H9 (cell line): ENCODE data around the gene DLG2. TPM values are rescaled to one million over a fixed set of nuclear protein-coding genes. Genes with fewer than 3 reads are reported as not detected.

Source experiments
- DNase-seq: peaks from one replicate; pipeline ENCODE4 v3.0.0-alpha.2; 2017
- H2AFZ ChIP-seq: one replicate; pipeline ENCODE4 v1.6.1; 2013; ENCODE audit warnings: mild to moderate bottlenecking, low read length, control low read depth, moderate library complexity
- H2AK5ac ChIP-seq: 2 replicates; pipeline ENCODE4 v1.6.1; 2013; ENCODE audit warnings: low read length, control low read depth, mixed read lengths; ENCODE audit not compliant: insufficient read length
- H2BK120ac ChIP-seq: one replicate; pipeline ENCODE4 v1.6.1; 2013; ENCODE audit warnings: low read depth, mild to moderate bottlenecking, low read length, control low read depth, inconsistent platforms; ENCODE audit not compliant: poor library complexity, severe bottlenecking
- H2BK12ac ChIP-seq: 2 replicates; pipeline ENCODE4 v1.6.1; 2013; ENCODE audit warnings: low read length, control low read depth, mixed read lengths, low read depth; ENCODE audit not compliant: insufficient read length
- H2BK15ac ChIP-seq: 2 replicates; pipeline ENCODE4 v1.6.1; 2013; ENCODE audit warnings: low read depth, low read length, control low read depth
- H2BK20ac ChIP-seq: one replicate; pipeline ENCODE4 v1.6.1; 2013; ENCODE audit warnings: low read depth, mild to moderate bottlenecking, low read length, control low read depth, inconsistent platforms; ENCODE audit not compliant: poor library complexity, severe bottlenecking
- H2BK5ac ChIP-seq: 2 replicates; pipeline ENCODE4 v1.6.1; 2013; ENCODE audit warnings: low read length, control low read depth, mixed read lengths; ENCODE audit not compliant: insufficient read length
- H3K14ac ChIP-seq: 2 replicates; pipeline ENCODE4 v1.6.1; 2013; ENCODE audit warnings: low read length, control low read depth; ENCODE audit not compliant: insufficient read depth
- H3K18ac ChIP-seq: 2 replicates; pipeline ENCODE4 v1.6.1; 2013; ENCODE audit warnings: low read depth, mild to moderate bottlenecking, mixed read lengths, low read length, control low read depth; ENCODE audit not compliant: insufficient read length
- H3K23ac ChIP-seq: 2 replicates; pipeline ENCODE4 v1.6.1; 2013; ENCODE audit warnings: low read length, control low read depth, mixed read lengths, low read depth; ENCODE audit not compliant: insufficient read length
- H3K23me2 ChIP-seq: 2 replicates; pipeline ENCODE4 v1.6.1; 2013; ENCODE audit warnings: low read depth, mild to moderate bottlenecking, mixed read lengths, low read length, control low read depth; ENCODE audit not compliant: insufficient read length, poor library complexity, severe bottlenecking
- H3K27ac ChIP-seq: 2 replicates; pipeline ENCODE4 v1.5.1; 2013; ENCODE audit warnings: low read length, control low read depth, mixed read lengths, low read depth; ENCODE audit not compliant: insufficient read length
- H3K27me3 ChIP-seq: 2 replicates; pipeline ENCODE4 v1.6.1; 2013; ENCODE audit warnings: low read length, control low read depth, inconsistent platforms; ENCODE audit not compliant: insufficient read depth
- H3K4ac ChIP-seq: 2 replicates; pipeline ENCODE4 v1.6.1; 2013; ENCODE audit warnings: low read depth, mild to moderate bottlenecking, control low read depth, inconsistent platforms, low read length, moderate library complexity
- H3K4me1 ChIP-seq: 2 replicates; pipeline ENCODE4 v1.6.1; 2013; ENCODE audit warnings: low read length, control low read depth, inconsistent platforms; ENCODE audit not compliant: insufficient read depth
- H3K4me2 ChIP-seq: 2 replicates; pipeline ENCODE4 v1.6.1; 2013; ENCODE audit warnings: low read length, control low read depth, mixed read lengths; ENCODE audit not compliant: insufficient read length, insufficient read depth
- H3K56ac ChIP-seq: 2 replicates; pipeline ENCODE4 v1.6.1; 2013; ENCODE audit warnings: low read depth, mild to moderate bottlenecking, mixed read lengths, low read length, control low read depth; ENCODE audit not compliant: insufficient read length
- H3K79me1 ChIP-seq: 2 replicates; pipeline ENCODE4 v1.6.1; 2013; ENCODE audit warnings: low read depth, mild to moderate bottlenecking, moderate library complexity, low read length, control low read depth, inconsistent platforms; ENCODE audit not compliant: insufficient read depth, poor library complexity, severe bottlenecking
- H3K79me2 ChIP-seq: 2 replicates; pipeline ENCODE4 v1.6.1; 2013; ENCODE audit warnings: low read length, control low read depth, inconsistent platforms; ENCODE audit not compliant: insufficient read depth
- H3K9ac ChIP-seq: 2 replicates; pipeline ENCODE4 v1.6.1; 2013; ENCODE audit warnings: low read length, control low read depth, mixed read lengths; ENCODE audit not compliant: insufficient read length; ENCODE audit errors: extremely low read depth
- H3K9me3 ChIP-seq: one replicate; pipeline ENCODE4 v1.6.1; 2013; ENCODE audit warnings: low read depth, low read length, inconsistent platforms; ENCODE audit not compliant: control insufficient read depth
- H3T11ph ChIP-seq: one replicate; pipeline ENCODE4 v1.6.1; 2013; ENCODE audit warnings: mild to moderate bottlenecking, low read length, control low read depth, inconsistent platforms
- H4K20me1 ChIP-seq: one replicate; pipeline ENCODE4 v1.6.1; 2013; ENCODE audit not compliant: control insufficient read depth, insufficient read length, insufficient read depth
- H4K5ac ChIP-seq: 2 replicates; pipeline ENCODE4 v1.6.1; 2013; ENCODE audit warnings: low read depth, mild to moderate bottlenecking, mixed read lengths, low read length, control low read depth; ENCODE audit not compliant: insufficient read length
- H4K8ac ChIP-seq: replicated peaks from 2 replicates; pipeline ENCODE4 v1.6.1; 2013; ENCODE audit warnings: low read length, control low read depth, mixed read lengths, low read depth; ENCODE audit not compliant: insufficient read length
- H4K91ac ChIP-seq: 2 replicates; pipeline ENCODE4 v1.6.1; 2013; ENCODE audit warnings: low read depth, mild to moderate bottlenecking, moderate library complexity, mixed read lengths, low read length, control low read depth; ENCODE audit not compliant: insufficient read length
- H3K27ac Mint-ChIP-seq, 3 experiments: 2 replicates in 2 of 3; 3 replicates in 1 of 3; pipeline ENCODE4 v1.8.0; 2020 to 2021; ENCODE audit warnings: mixed read lengths in 3 of 3, mild to moderate bottlenecking in 1 of 3, moderate library complexity in 1 of 3
- H3K27me3 Mint-ChIP-seq: 2 replicates; pipeline ENCODE4 v1.8.0; 2021; ENCODE audit warnings: low read depth, mild to moderate bottlenecking, moderate library complexity, mixed read lengths
- H3K36me3 Mint-ChIP-seq, 3 experiments: 2 replicates in 2 of 3; 3 replicates in 1 of 3; pipeline ENCODE4 v1.8.0; 2020 to 2021; ENCODE audit warnings: low read depth in 3 of 3, mixed read lengths in 3 of 3; ENCODE audit not compliant: insufficient read depth in 1 of 3
- H3K4me1 Mint-ChIP-seq, 2 experiments: 2 replicates each; pipeline ENCODE4 v1.8.0; 2020; ENCODE audit warnings: mixed read lengths in 2 of 2
- H3K4me3 Mint-ChIP-seq, 2 experiments: 2 replicates in 1 of 2; 3 replicates in 1 of 2; pipeline ENCODE4 v1.8.0; 2020 to 2021; ENCODE audit warnings: mild to moderate bottlenecking in 2 of 2, mixed read lengths in 2 of 2, moderate library complexity in 1 of 2
- H3K9me3 Mint-ChIP-seq, 2 experiments: 2 replicates in 1 of 2; 3 replicates in 1 of 2; pipeline ENCODE4 v1.8.0; 2020; ENCODE audit warnings: mild to moderate bottlenecking in 2 of 2, mixed read lengths in 2 of 2, moderate library complexity in 1 of 2
- CTCF ChIP-seq: fragments of 200-600 bp; sonication (generic); conservative IDR thresholded peaks from 3 replicates; pipeline ENCODE4 v1.8.0; 2021; ENCODE audit warnings: antibody characterized with exemption, mild to moderate bottlenecking
- WGBS: extraction: QIAGEN DNeasy Blood & Tissue Kit; methylation state at CpG from one replicate; pipeline ENCODE4 v1.1.7; 2013; ENCODE audit warnings: missing lambda C conversion rate, low lambda C conversion rate, mixed read lengths; ENCODE audit not compliant: insufficient read length; ENCODE audit errors: extremely low coverage; 5-methylcytosine and 5-hydroxymethylcytosine counted together
- total RNA-seq: library from RNA; stranded (reverse); gene quantifications from 2 replicates; pipeline ENCODE4 v1.2.1, GENCODE V29; 2021

DLG2 gene
- total RNA-seq, 1 experiment from 2014 or later: 8.0 TPM

- H3T11ph ChIP-seq: no peak overlapping the region
- H3K27ac ChIP-seq: no peak overlapping the region
- Mint-ChIP-seq H3K36me3 (no peaks in the 10 kb centered on the region), H3K27me3 (no peaks in the 10 kb centered on the region; the same call in 1 of the 2 replicates), H3K4me3 (no peak overlapping the region), H3K27ac (no peak overlapping the region), H3K9me3 (no peaks in the 10 kb centered on the region), H3K4me1 (peaks cover 7 to 10% of the 10 kb centered on the region in 2 experiments)
- H3K18ac ChIP-seq: no peak overlapping the region
- H2AFZ ChIP-seq: no peak overlapping the region
- no peak overlapping the region for H2BK15ac ChIP-seq
- H3K23ac ChIP-seq: no peak overlapping the region
- no peak overlapping the region for H3K56ac ChIP-seq
- H4K5ac ChIP-seq: no peak overlapping the region
- H3K23me2 ChIP-seq: no peaks in the 10 kb centered on the region
- no peak overlapping the region for H2BK5ac ChIP-seq
- H3K27me3 ChIP-seq: no peaks in the 10 kb centered on the region
- no peak overlapping the region for H2AK5ac ChIP-seq
- H3K14ac ChIP-seq: no peak overlapping the region
- H3K4me1 ChIP-seq: peaks cover 4% of the 10 kb centered on the region; the same call in 1 of the 2 replicates
- no peak overlapping the region for H3K9ac ChIP-seq
- no peaks in the 10 kb centered on the region for H3K79me2 ChIP-seq
- H3K9me3 ChIP-seq: no peaks in the 10 kb centered on the region
- H2BK120ac ChIP-seq: no peak overlapping the region
- H2BK20ac ChIP-seq: no peak overlapping the region
- no peak overlapping the region for H3K4me2 ChIP-seq
- no CpG with 5 or more reads among the region's 4 CpGs for WGBS
- TF ChIP-seq CTCF: no peak
- no peak overlapping the region for H3K4ac ChIP-seq
- H4K91ac ChIP-seq: no peak overlapping the region
- no peaks in the 10 kb centered on the region for H4K20me1 ChIP-seq
- H3K79me1 ChIP-seq: no peaks in the 10 kb centered on the region
- no peak overlapping the region for H4K8ac ChIP-seq
- no peak overlapping the region for H2BK12ac ChIP-seq
- no peak for DNase-seq
These were observed 1481.4 kb downstream of the DLG2 start for GRCh38 chr11:84145616-84146185.
